Measurements from ENCODE around the gene OR5J2. TPM values are rescaled to one million over a fixed set of nuclear protein-coding genes. Genes with fewer than 3 reads are reported as not detected.

The OR5J2 gene
- total RNA-seq = not detected in 2 replicates

DNA sequence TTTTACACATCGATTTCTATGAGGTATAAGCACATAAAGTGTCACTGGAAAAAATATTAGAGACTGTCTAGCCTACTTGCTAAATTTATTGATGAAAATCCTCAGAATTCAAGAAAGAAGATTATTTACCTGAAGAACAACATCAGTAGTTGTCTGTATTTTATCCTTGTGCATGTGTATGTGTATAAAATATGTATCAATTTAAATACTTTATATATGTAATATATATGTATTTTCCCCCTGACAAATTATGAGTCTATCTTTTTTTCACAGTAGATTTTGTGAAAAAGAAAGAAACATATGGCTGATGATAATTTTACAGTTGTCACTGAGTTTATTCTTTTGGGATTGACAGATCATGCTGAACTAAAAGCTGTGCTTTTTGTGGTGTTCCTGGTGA is at the start of gene OR5J2:
Gene OR5J2, plus strand, starts transcription at position 301 of the 400 bp plus-strand sequence. Its CDS starts 0 bp downstream, at position 301.

DNA sequence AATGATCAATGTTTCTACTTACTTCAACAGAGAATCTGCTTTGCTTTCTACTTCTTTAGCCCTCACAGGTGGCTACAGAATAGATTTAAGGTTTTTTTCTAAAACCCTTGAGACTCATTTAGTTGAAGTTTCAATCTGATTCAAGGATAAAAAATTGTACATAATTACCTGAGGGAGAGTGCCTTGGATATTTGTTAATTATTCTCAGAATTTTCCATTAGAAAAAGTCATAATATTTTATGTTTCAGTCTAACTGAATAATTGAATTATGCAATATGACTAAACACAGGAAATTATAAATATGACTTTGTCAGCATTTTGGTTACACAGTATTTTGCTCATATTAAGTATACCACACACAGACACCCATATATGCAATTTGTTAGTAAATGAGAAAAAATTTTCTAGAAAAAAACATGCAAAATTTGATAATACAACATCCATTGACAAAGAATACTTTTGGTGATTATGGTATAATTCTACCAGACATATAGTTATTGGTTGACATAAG is 36.2 kb upstream of the OR5J2 start, which contains the start of gene OR8J3:
Gene OR8J3, minus strand, starts transcription at position 51 of the 511 bp plus-strand sequence. CDS start 2,483 bp downstream, outside the sequence.

GRCh38 chr11:56160217-56160616 is 16.2 kb upstream of the OR5J2 start, which contains the start of gene OR8K5:
Gene OR8K5 (minus strand): TSS chr11:56160317. CDS start chr11:56160317, 0 bp downstream.

Other genes with a start within 250 kb of the OR5J2 start
- not detected in 2 replicates for gene OR5I1, start 240.2 kb upstream of the OR5J2 start, total RNA-seq
- not detected in 2 replicates for gene OR10AG1, start 206.7 kb upstream of the OR5J2 start, total RNA-seq
- not detected in 2 replicates for gene OR5F1, start 182.0 kb upstream of the OR5J2 start, total RNA-seq
- gene OR5AS1, start 149.0 kb upstream of the OR5J2 start, total RNA-seq = not detected in 2 replicates
- not detected in 2 replicates for gene OR8I2, start 83.3 kb upstream of the OR5J2 start, total RNA-seq
- not detected in 2 replicates for gene OR8H2, start 72.9 kb upstream of the OR5J2 start, total RNA-seq
- not detected in 2 replicates for gene OR8H3, start 54.2 kb upstream of the OR5J2 start, total RNA-seq
- not detected in 2 replicates for gene OR8J3, start 36.4 kb upstream of the OR5J2 start, total RNA-seq
- not detected in 2 replicates for gene OR8K5, start 16.3 kb upstream of the OR5J2 start, total RNA-seq
- gene OR5T2, start 57.6 kb downstream of the OR5J2 start, total RNA-seq = not detected in 2 replicates
- gene OR5T3, start 75.6 kb downstream of the OR5J2 start, total RNA-seq = not detected in 2 replicates
- not detected in 2 replicates for gene OR5T1, start 97.5 kb downstream of the OR5J2 start, total RNA-seq
- not detected in 2 replicates for gene OR8H1, start 115.6 kb downstream of the OR5J2 start, total RNA-seq
- gene OR8K3, start 138.5 kb downstream of the OR5J2 start, total RNA-seq = not detected in 2 replicates
- not detected in 2 replicates for gene OR8K1, start 169.4 kb downstream of the OR5J2 start, total RNA-seq
- gene OR8J1, start 177.7 kb downstream of the OR5J2 start, total RNA-seq = not detected in 2 replicates
- not detected in 2 replicates for gene OR8U1, start 199.0 kb downstream of the OR5J2 start, total RNA-seq
- not detected in 2 replicates for gene OR5AL1, start 236.1 kb downstream of the OR5J2 start, total RNA-seq

Measured in pericardium fibroblast (primary cell).